ENCODE results near the gene DLG1. TPM values are rescaled to one million over a fixed set of nuclear protein-coding genes. Genes with fewer than 3 reads are reported as not detected.

The DLG1 gene
- total RNA-seq, 1 donor from 2014 or later = 115 TPM

GRCh38 chr3:197244751-197245150, 53.7 kb downstream of the DLG1 start:
- H3K27me3 ChIP-seq = no peaks in the 10 kb centered on the region
- H3K4me3 ChIP-seq = no peak overlapping the region
- no peaks in the 10 kb centered on the region for H3K4me1 ChIP-seq
- peaks cover 10% of the 10 kb centered on the region for H3K9me3 ChIP-seq
- no peak for TF ChIP-seq POLR2A (IDR thresholded peaks at IDR 0.05)
- TF ChIP-seq POLR2AphosphoS5 (IDR thresholded peaks at IDR 0.05; ENCODE audit: insufficient read depth in 1 of 2, low read depth in 1 of 2) = no peak
- TF ChIP-seq, protein P1, sequence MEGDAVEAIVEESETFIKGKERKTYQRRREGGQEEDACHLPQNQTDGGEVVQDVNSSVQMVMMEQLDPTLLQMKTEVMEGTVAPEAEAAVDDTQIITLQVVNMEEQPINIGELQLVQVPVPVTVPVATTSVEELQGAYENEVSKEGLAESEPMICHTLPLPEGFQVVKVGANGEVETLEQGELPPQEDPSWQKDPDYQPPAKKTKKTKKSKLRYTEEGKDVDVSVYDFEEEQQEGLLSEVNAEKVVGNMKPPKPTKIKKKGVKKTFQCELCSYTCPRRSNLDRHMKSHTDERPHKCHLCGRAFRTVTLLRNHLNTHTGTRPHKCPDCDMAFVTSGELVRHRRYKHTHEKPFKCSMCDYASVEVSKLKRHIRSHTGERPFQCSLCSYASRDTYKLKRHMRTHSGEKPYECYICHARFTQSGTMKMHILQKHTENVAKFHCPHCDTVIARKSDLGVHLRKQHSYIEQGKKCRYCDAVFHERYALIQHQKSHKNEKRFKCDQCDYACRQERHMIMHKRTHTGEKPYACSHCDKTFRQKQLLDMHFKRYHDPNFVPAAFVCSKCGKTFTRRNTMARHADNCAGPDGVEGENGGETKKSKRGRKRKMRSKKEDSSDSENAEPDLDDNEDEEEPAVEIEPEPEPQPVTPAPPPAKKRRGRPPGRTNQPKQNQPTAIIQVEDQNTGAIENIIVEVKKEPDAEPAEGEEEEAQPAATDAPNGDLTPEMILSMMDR (IDR thresholded peaks at IDR 0.05) = no peak
- no peak overlapping the region for H3K27ac ChIP-seq
- H3K36me3 ChIP-seq = no peaks in the 10 kb centered on the region
- DNase-seq (ENCODE audit: extremely low spot score in 2 of 2) = no peak
- intact Hi-C loops (cut with DNase I) = no loop called here

DNA sequence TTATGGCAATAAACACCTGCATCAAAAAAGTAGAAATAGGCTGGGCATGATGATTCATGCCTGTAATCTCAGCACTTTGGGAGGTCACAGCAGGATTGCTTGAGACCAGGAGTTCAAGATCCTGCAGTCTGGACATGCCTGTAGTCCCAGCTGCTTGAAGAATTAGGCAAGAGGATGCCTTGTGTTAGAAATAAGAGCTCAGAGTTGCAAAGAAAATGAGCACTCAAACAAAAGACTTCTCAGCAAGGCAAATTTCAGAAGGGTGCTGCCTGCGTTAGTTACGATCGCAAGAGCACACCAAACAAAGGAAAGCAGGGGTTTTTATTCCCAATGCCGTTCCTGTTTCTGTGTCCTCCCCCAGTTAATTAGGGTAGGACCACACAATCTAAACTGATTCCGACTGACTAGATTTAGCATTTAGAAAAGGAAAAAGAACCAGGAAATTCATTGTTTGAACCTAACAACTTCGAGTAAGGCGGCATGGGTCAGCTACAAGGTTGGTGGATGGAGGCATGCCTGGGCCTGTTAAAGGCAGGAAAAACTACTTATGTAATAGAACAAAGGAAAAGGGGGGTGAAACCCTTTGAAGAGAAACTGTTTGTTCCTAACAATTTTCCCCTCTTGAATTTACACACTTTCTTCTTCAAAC, 55.5 kb downstream of the DLG1 start:
- TF ChIP-seq POLR2AphosphoS5 (IDR thresholded peaks at IDR 0.05; ENCODE audit: insufficient read depth in 1 of 2, low read depth in 1 of 2) = no peak
- H3K27ac ChIP-seq = no peak overlapping the region
- H3K4me3 ChIP-seq = no peak overlapping the region
- H3K27me3 ChIP-seq = no peaks in the 10 kb centered on the region
- intact Hi-C loops (cut with DNase I) = no loop called here
- H3K4me1 ChIP-seq = no peaks in the 10 kb centered on the region
- peaks cover 6% of the 10 kb centered on the region for H3K9me3 ChIP-seq
- DNase-seq (ENCODE audit: extremely low spot score in 2 of 2) = no peak
- H3K36me3 ChIP-seq = no peaks in the 10 kb centered on the region

DNA sequence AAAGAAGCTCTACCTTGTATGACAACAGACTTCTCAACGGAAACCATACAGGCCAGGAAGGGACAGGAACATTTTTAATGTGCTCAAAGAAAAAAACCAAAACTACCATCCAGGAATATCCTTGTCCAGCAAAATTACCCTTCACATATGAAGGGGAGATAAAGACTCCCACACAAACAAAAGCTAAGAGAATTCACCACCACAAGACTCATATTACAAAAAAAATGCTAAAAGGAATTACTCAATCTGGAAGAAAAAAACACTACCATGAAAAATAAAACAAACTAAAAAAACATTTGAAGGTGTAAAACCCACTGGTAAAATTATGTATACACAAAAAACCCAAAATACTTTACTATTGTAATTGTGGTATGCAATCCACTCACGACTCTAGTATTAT, 57.2 kb downstream of the DLG1 start:
- H3K27me3 ChIP-seq = no peaks in the 10 kb centered on the region
- no peaks in the 10 kb centered on the region for H3K4me1 ChIP-seq
- no peak overlapping the region for H3K27ac ChIP-seq
- peaks cover 0 to 2% of the 10 kb centered on the region in 2 donors for H3K36me3 ChIP-seq
- peaks cover 6% of the 10 kb centered on the region for H3K9me3 ChIP-seq
- no peak for DNase-seq (ENCODE audit: extremely low spot score in 2 of 2)
- intact Hi-C loops (cut with DNase I) = no loop called here
- no peak overlapping the region for H3K4me3 ChIP-seq
- TF ChIP-seq, protein P1 (IDR thresholded peaks at IDR 0.05) = no peak
- TF ChIP-seq POLR2A (IDR thresholded peaks at IDR 0.05) (no peak), POLR2AphosphoS5 (IDR thresholded peaks at IDR 0.05; ENCODE audit: insufficient read depth in 1 of 2, low read depth in 1 of 2) (no peak)

- H3K9me3 ChIP-seq = peaks cover 6% of the 10 kb centered on the region
- TF ChIP-seq POLR2A (IDR thresholded peaks at IDR 0.05) (no peak), POLR2AphosphoS5 (IDR thresholded peaks at IDR 0.05; ENCODE audit: insufficient read depth in 1 of 2, low read depth in 1 of 2) (no peak)
- TF ChIP-seq, protein P1 (IDR thresholded peaks at IDR 0.05) = no peak
- H3K4me1 ChIP-seq = no peaks in the 10 kb centered on the region
- H3K27me3 ChIP-seq = no peaks in the 10 kb centered on the region
- DNase-seq (ENCODE audit: extremely low spot score in 2 of 2) = no peak
- H3K27ac ChIP-seq = no peak overlapping the region
- peaks cover 0 to 8% of the 10 kb centered on the region in 2 donors for H3K36me3 ChIP-seq
- intact Hi-C loops (cut with DNase I) = no loop called here
- no peak overlapping the region for H3K4me3 ChIP-seq
Observed at GRCh38 chr3:197239857-197240256, 58.6 kb downstream of the DLG1 start.

DNA sequence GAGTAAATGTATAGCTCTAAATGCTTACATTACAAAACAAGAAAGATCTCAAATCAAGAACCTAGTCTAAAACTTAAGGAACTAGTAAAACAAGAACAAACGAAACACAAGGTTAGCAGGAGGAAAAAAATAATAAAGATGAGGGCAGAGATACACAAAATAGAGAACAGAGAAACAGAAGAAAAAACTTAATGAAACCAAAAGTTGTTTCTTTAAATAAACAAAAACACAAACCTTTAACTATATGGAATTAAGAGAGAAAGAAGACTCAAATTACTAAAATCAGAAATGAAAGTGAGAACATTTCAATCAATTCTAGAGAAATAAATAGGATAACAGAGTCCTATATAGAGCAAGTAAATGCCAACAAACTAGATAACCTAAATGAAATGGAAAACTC, 59.6 kb downstream of the DLG1 start:
- no peak overlapping the region for H3K4me3 ChIP-seq
- H3K9me3 ChIP-seq = peaks cover 6% of the 10 kb centered on the region
- intact Hi-C loops (cut with DNase I) = no loop called here
- no peak for DNase-seq (ENCODE audit: extremely low spot score in 2 of 2)
- TF ChIP-seq POLR2AphosphoS5 (IDR thresholded peaks at IDR 0.05; ENCODE audit: insufficient read depth in 1 of 2, low read depth in 1 of 2) = no peak
- H3K27me3 ChIP-seq = no peaks in the 10 kb centered on the region
- H3K27ac ChIP-seq = no peak overlapping the region
- H3K36me3 ChIP-seq = peaks cover 0 to 8% of the 10 kb centered on the region in 2 donors
- H3K4me1 ChIP-seq = no peaks in the 10 kb centered on the region

DNA sequence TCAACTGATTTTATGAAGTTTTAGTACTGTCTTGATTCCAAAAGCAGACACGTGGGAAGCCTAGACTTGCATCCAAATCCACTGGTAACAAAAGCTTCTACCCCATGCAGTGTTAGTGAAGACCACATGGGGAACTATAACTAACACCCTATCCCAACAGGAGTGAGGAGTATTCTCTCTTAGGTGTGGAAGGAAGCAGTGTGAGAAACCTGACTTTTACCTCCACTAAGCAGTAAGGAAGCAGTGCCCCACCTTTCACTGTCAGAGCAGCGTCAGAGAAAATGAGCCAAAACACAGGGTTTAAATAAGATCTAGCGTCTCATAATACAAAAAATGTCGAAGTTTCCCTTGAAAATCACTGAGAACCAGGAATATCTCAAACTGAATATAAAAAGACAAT, 60.5 kb downstream of the DLG1 start:
- Histone ChIP-seq H3K27me3 (no peaks in the 10 kb centered on the region), H3K4me3 (no peak overlapping the region), H3K4me1 (no peaks in the 10 kb centered on the region), H3K36me3 (peaks cover 0 to 8% of the 10 kb centered on the region in 2 donors), H3K9me3 (peaks cover 6% of the 10 kb centered on the region), H3K27ac (no peak overlapping the region)
- no peak for TF ChIP-seq POLR2A (IDR thresholded peaks at IDR 0.05)
- TF ChIP-seq POLR2AphosphoS5 (IDR thresholded peaks at IDR 0.05; ENCODE audit: insufficient read depth in 1 of 2, low read depth in 1 of 2) = no peak
- TF ChIP-seq, protein P1 (IDR thresholded peaks at IDR 0.05) = no peak
- no peak for DNase-seq (ENCODE audit: extremely low spot score in 2 of 2)
- intact Hi-C loops (cut with DNase I) = no loop called here
